Heart right ventricle (tissue), 16 donors: ENCODE results near the gene DGAT2. TPM values are rescaled to one million over a fixed set of nuclear protein-coding genes. Genes with fewer than 3 reads are reported as not detected.

Experiments
- ATAC-seq, 8 donors: fragments of 200-7000 bp; cut with Tn5 transposase; one replicate each; pipeline ENCODE4 v1.9.1; 2020; ENCODE audit warnings: mild to moderate bottlenecking in 8 of 8, moderate library complexity in 8 of 8, moderate number of reproducible peaks in 1 of 8
- DNase-seq, 2 donors: peaks; one replicate each; pipeline ENCODE4 v3.0.0-alpha.2; 2020
- H3K27ac ChIP-seq, 10 donors: fragments of 200-600 bp; sonication (generic) in 2 of 10; one replicate each; pipeline versions ENCODE4 v1.5.0 to v1.8.0; 2020 to 2022; ENCODE audit warnings: mild to moderate bottlenecking in 3 of 10
- H3K27me3 ChIP-seq, 7 donors: fragments of 200-600 bp; one replicate each; pipeline ENCODE4 v1.8.0; 2021 to 2022; ENCODE audit warnings: mild to moderate bottlenecking in 2 of 7
- H3K36me3 ChIP-seq, 9 donors: fragments of 200-600 bp; sonication (generic) in 1 of 9; one replicate each; pipeline versions ENCODE4 v1.5.0 to v1.8.0; 2020 to 2022; ENCODE audit warnings: mild to moderate bottlenecking in 2 of 9
- H3K4me1 ChIP-seq, 9 donors: fragments of 200-600 bp; sonication (generic) in 1 of 9; one replicate each; pipeline versions ENCODE4 v1.5.0 to v1.8.0; 2020 to 2022; ENCODE audit warnings: mild to moderate bottlenecking in 4 of 9
- H3K4me3 ChIP-seq, 10 donors: fragments of 200-600 bp; sonication (generic) in 2 of 10; one replicate each; pipeline versions ENCODE4 v1.5.0 to v1.8.0; 2020 to 2022; ENCODE audit warnings: mild to moderate bottlenecking in 7 of 10, moderate library complexity in 2 of 10
- H3K9me3 ChIP-seq, 11 donors: fragments of 200-600 bp in 10 of 11; sonication (generic) in 2 of 11; one replicate each; pipeline versions ENCODE4 v1.5.0 to v1.8.0; 2013 to 2022; ENCODE audit warnings: mild to moderate bottlenecking in 2 of 11, control low read depth in 1 of 11, moderate library complexity in 1 of 11
- CTCF ChIP-seq, 9 donors: fragments of 200-600 bp; sonication (generic) in 2 of 9; IDR thresholded peaks; one replicate each; pipeline versions ENCODE4 v1.5.0 to v1.8.0; 2021 to 2022; ENCODE audit warnings: antibody characterized with exemption in 9 of 9, mild to moderate bottlenecking in 5 of 9, moderate library complexity in 1 of 9
- WGBS, 2 donors: extraction: QIAGEN DNeasy Blood & Tissue Kit; methylation state at CpG; one replicate each; pipeline ENCODE4 v1.1.7; 2013; ENCODE audit warnings: inconsistent platforms in 1 of 2; 5-methylcytosine and 5-hydroxymethylcytosine counted together
- intact Hi-C, 10 donors: fragments of 100-400 bp; cut with DNase I; formaldehyde crosslinking; loops; one replicate each; pipeline versions ENCODE4 v1.11.1 to v1.14.2; 2022
- long read RNA-seq, 3 donors: library from polyadenylated mRNA; unstranded; transcript quantifications; one replicate each; pipeline ENCODE4 v2.0.0, GENCODE V29; 2020 to 2021
- polyA plus RNA-seq, 2 donors: library from polyadenylated mRNA; stranded (reverse); fragments of 200-250 nt; gene quantifications; one replicate each; pipeline ENCODE4 v1.2.3, GENCODE V29; 2013
- total RNA-seq, 10 donors: library from RNA; stranded (reverse); fragmentation: NEBNext Ultra II Directional in 3 of 10; extraction: Animal tissue kit (Norgen Biotek cat#: 25700) in 3 of 10; gene quantifications; one replicate each; pipeline versions ENCODE4 v1.2.1 to v1.2.4, GENCODE V29; 2021 to 2023
- donor health status: Arrhythmogenic right ventricular cardiomyopathy.
- donor health status: ischemic (EF 13 %, LVEDD 7.1; RV severe dilation, severe dysfunction).
- donor health status: healthy with polysubstance abuse.
- donor health status: DM: no; HTN: yes; CAD: no.
- donor health status: DM: no; HTN: no; CAD: no.
- donor health status: ischemic (EF 25% LVEDD 6.9; RV normal size, moderate dysfunction).
- donor health status: ischemic (EF 25% LVEDD 5.7; RV mildly dilated, moderate dysfunction).
- donor health status: healthy.
- donor health status: DM: yes; HTN: yes; CAD: no.
- donor health status: Ischemic cardiomyopathy.
- donor health status: ischemic (EF 35%, LVEDD 5.7; RV mildly dilated, moderate dysfunction).
- donor health status: nonischemic (EF 11% LVEDD 7.7; RV severe dilation, severe dysfunction).
- donor health status: DM: yes; HTN: yes; CAD: no.
- donor health status: PGD.
- donor health status: ischemic (EF 29% LVEDD 5.4; RV normal size, mild dysfunction).
- donor health status: nonischemic (EF 23%, LVEDD 6.1; RV moderate dilation, normal function).

The DGAT2 gene
- total RNA-seq: 10 to 100 TPM in 5 of 10 donors, 1 to 10 TPM in 5; 6.2 to 24.4 (median 10.3) TPM
- 10 to 100 TPM in 1 of 2 donors, 1 to 10 TPM in 1; 9.2 to 17.2 TPM for polyA plus RNA-seq
- long read RNA-seq, donor 1, transcript DGAT2-205 (3 exons, 2,678 nt): minor isoform, 5 of 52 reads
- long read RNA-seq, donor 1, transcript DGAT2-201 (8 exons, 2,453 nt): major isoform, 42 of 52 reads
- long read RNA-seq, donor 1, partial matches to known transcripts: 2 of 52 reads
- long read RNA-seq, donor 1, other reads (novel, unspliced or antisense): 3 of 52 reads
- long read RNA-seq, donor 2, transcript DGAT2-201 (8 exons, 2,453 nt): major isoform, 32 of 36 reads
- long read RNA-seq, donor 2, partial matches to known transcripts: 2 of 36 reads
- long read RNA-seq, donor 2, other reads (novel, unspliced or antisense): 1 of 36 reads
- long read RNA-seq, donor 3, full-length matches to known transcripts: 27 of 31 reads
- long read RNA-seq, donor 3, partial matches to known transcripts: 1 of 31 reads
- long read RNA-seq, donor 3, other reads (novel, unspliced or antisense): 3 of 31 reads

- ATAC-seq: peak; percentile 88 to 93 (median 92)
- 2% methylated on average over 56 to 66 of the region's 66 CpGs for WGBS, 2 donors
- peak; percentile 70 to 79 for DNase-seq
Observed at GRCh38 chr11:75768112-75768908, at the start of gene DGAT2. TSS of gene DGAT2 (plus strand) at chr11:75768778. CDS start at chr11:75768992, 214 bp downstream.

GRCh38 chr11:75719340-75720239 is 49.0 kb upstream of the DGAT2 start:
- ATAC-seq: peak in 5 of 8 donors; percentile 36 to 76 (median 42)
- WGBS, 2 donors: 90 to 95% methylated on average over 14 of the region's 14 CpGs
- intact Hi-C loops: loop anchor here in 6 of 10 donors (5.0 to 10.0 kb wide), 7 partner anchors 45 to 595 kb away; partner anchors contain the start of gene DGAT2 (in 2 of the 6)

More at GRCh38 chr11:75768112-75768908, at the start of gene DGAT2:
- intact Hi-C loops: loop anchor here in 6 of 10 donors (1.0 to 10.0 kb wide), 4 partner anchors 54 to 224 kb away; partner anchors contain the start of gene MOGAT2 (in 2 of the 6)
- H3K36me3 ChIP-seq: no peaks in the 10 kb centered on the region
- peaks cover 7 to 52% (median 16%) of the 10 kb centered on the region in 9 donors for H3K4me1 ChIP-seq
- H3K4me3 ChIP-seq: peak within 1 kb of the TSS; percentile 33 to 68 (median 55)
- peak within 1 kb of the TSS in 8 of 10 donors; percentile 23 to 87 (median 58) for H3K27ac ChIP-seq
- peaks cover 0 to 30% (median 22%) of the 10 kb centered on the region in 7 donors for H3K27me3 ChIP-seq
- TF ChIP-seq CTCF (IDR thresholded peaks at IDR 0.05): peak in 8 of 9 donors; percentile 11 to 50 (median 32)
- no peaks in the 10 kb centered on the region for H3K9me3 ChIP-seq

GRCh38 chr11:75720639-75721038 is 47.9 kb upstream of the DGAT2 start:
- H3K36me3 ChIP-seq: no peaks in the 10 kb centered on the region
- H3K9me3 ChIP-seq: no peaks in the 10 kb centered on the region
- H3K27me3 ChIP-seq: no peaks in the 10 kb centered on the region
- WGBS, 2 donors: 93 to 94% methylated on average over 6 of the region's 6 CpGs
- no peak overlapping the region for H3K27ac ChIP-seq
- intact Hi-C loops: loop anchor here in 5 of 10 donors (5.0 to 10.0 kb wide), 5 partner anchors 144 to 594 kb away; no protein-coding TSS in a partner anchor
- no peak for TF ChIP-seq CTCF (IDR thresholded peaks at IDR 0.05)
- no peak overlapping the region for H3K4me3 ChIP-seq
- DNase-seq (no peak), ATAC-seq (no peak)
- peaks cover 0 to 44% (median 1%) of the 10 kb centered on the region in 9 donors for H3K4me1 ChIP-seq

More at GRCh38 chr11:75719340-75720239, 49.0 kb upstream of the DGAT2 start:
- TF ChIP-seq CTCF (IDR thresholded peaks at IDR 0.05): no peak
- H3K4me3 ChIP-seq: no peak overlapping the region
- H3K27ac ChIP-seq: peak overlapping the region in 1 of 10 donors; percentile 20
- H3K4me1 ChIP-seq: peaks cover 0 to 41% (median 0%) of the 10 kb centered on the region in 9 donors
- DNase-seq: no peak
- H3K9me3 ChIP-seq: no peaks in the 10 kb centered on the region
- H3K36me3 ChIP-seq: no peaks in the 10 kb centered on the region
- H3K27me3 ChIP-seq: no peaks in the 10 kb centered on the region
